Measurements from ENCODE around the gene KXD1. TPM values are rescaled to one million over a fixed set of nuclear protein-coding genes. Genes with fewer than 3 reads are reported as not detected.
A peak's percentile ranks its signal among the peaks of the same experiment; 100 is the strongest.

Gene KXD1
- total RNA-seq, 4 donors from 2014 or later: 72.4 to 107 (median 89.4) TPM

GRCh38 chr19:18607226-18608101, 49.8 kb downstream of the KXD1 start:
- WGBS: 2% methylated on average over 40 of the region's 68 CpGs
- DNase-seq (ENCODE audit: low spot score in 2 of 2): no peak
- H3K27ac ChIP-seq: no peak overlapping the region
- TF ChIP-seq POLR2A (IDR thresholded peaks at IDR 0.05) (no peak), POLR2AphosphoS5 (IDR thresholded peaks at IDR 0.05) (no peak), EP300 (IDR thresholded peaks at IDR 0.05) (no peak), CTCF (IDR thresholded peaks at IDR 0.05) (no peak)
- peaks cover 87% of the 10 kb centered on the region for H3K27me3 ChIP-seq
- no peaks in the 10 kb centered on the region for H3K36me3 ChIP-seq
- H3K4me1 ChIP-seq: peaks cover 65% of the 10 kb centered on the region
- H3K9me3 ChIP-seq: no peaks in the 10 kb centered on the region
- peak overlapping the region; percentile 52 for H3K4me3 ChIP-seq

GRCh38 chr19:18608102-18608804, 50.6 kb downstream of the KXD1 start:
- no peaks in the 10 kb centered on the region for H3K36me3 ChIP-seq
- peaks cover 72% of the 10 kb centered on the region for H3K4me1 ChIP-seq
- TF ChIP-seq POLR2A (IDR thresholded peaks at IDR 0.05) (no peak), CTCF (IDR thresholded peaks at IDR 0.05) (no peak), EP300 (IDR thresholded peaks at IDR 0.05) (no peak), POLR2AphosphoS5 (IDR thresholded peaks at IDR 0.05) (no peak)
- H3K4me3 ChIP-seq: no peak overlapping the region
- no peak overlapping the region for H3K27ac ChIP-seq
- no peaks in the 10 kb centered on the region for H3K9me3 ChIP-seq
- no peak for DNase-seq (ENCODE audit: low spot score in 2 of 2)
- 49% methylated on average over 5 of the region's 5 CpGs for WGBS
- peaks cover 95% of the 10 kb centered on the region for H3K27me3 ChIP-seq

- H3K9me3 ChIP-seq: no peaks in the 10 kb centered on the region
- no peak overlapping the region for H3K27ac ChIP-seq
- WGBS: 73% methylated on average over 9 of the region's 9 CpGs
- no peak overlapping the region for H3K4me3 ChIP-seq
- peaks cover 66% of the 10 kb centered on the region for H3K4me1 ChIP-seq
- no peak for DNase-seq (ENCODE audit: low spot score in 2 of 2)
- peaks cover 96% of the 10 kb centered on the region for H3K27me3 ChIP-seq
- no peak for TF ChIP-seq POLR2AphosphoS5 (IDR thresholded peaks at IDR 0.05)
- TF ChIP-seq POLR2A (IDR thresholded peaks at IDR 0.05): no peak
- TF ChIP-seq EP300 (IDR thresholded peaks at IDR 0.05): no peak
- TF ChIP-seq CTCF (IDR thresholded peaks at IDR 0.05): no peak
- H3K36me3 ChIP-seq: no peaks in the 10 kb centered on the region
Measured at GRCh38 chr19:18608805-18609716, 51.4 kb downstream of the KXD1 start.

- Histone ChIP-seq H3K4me1 (peaks cover 62% of the 10 kb centered on the region), H3K36me3 (no peaks in the 10 kb centered on the region), H3K9me3 (no peaks in the 10 kb centered on the region), H3K4me3 (no peak overlapping the region), H3K27ac (no peak overlapping the region), H3K27me3 (peaks cover 96% of the 10 kb centered on the region)
- DNase-seq (ENCODE audit: low spot score in 2 of 2): no peak
- TF ChIP-seq EP300 (IDR thresholded peaks at IDR 0.05): no peak
- TF ChIP-seq POLR2A (IDR thresholded peaks at IDR 0.05): no peak
- TF ChIP-seq CTCF (IDR thresholded peaks at IDR 0.05): no peak
- no peak for TF ChIP-seq POLR2AphosphoS5 (IDR thresholded peaks at IDR 0.05)
- WGBS: 63% methylated on average over 2 of the region's 2 CpGs
Measured at GRCh38 chr19:18609717-18610051, 52.0 kb downstream of the KXD1 start.
